Panc1 (cell line): ENCODE results near the gene SLC35C1.

Experiments used
- POLR2AphosphoS5 ChIP-seq: IDR thresholded peaks from 2 replicates; pipeline ENCODE4 v1.6.1; 2012; ENCODE audit warnings: mild to moderate bottlenecking, low read depth, low read length, moderate library complexity
- SIN3A ChIP-seq: IDR thresholded peaks from 2 replicates; pipeline ENCODE4 v1.6.1; 2012; ENCODE audit warnings: low read depth, mild to moderate bottlenecking, low read length, moderate library complexity, borderline replicate concordance; ENCODE audit not compliant: insufficient read depth
- TF ChIP-seq, protein P1 (sequence below): fragments of 450-650 bp; IDR thresholded peaks from 2 replicates; pipeline ENCODE4 v1.5.1; 2017; ENCODE audit warnings: mild to moderate bottlenecking

- no peak for TF ChIP-seq POLR2AphosphoS5
- TF ChIP-seq, protein P1, sequence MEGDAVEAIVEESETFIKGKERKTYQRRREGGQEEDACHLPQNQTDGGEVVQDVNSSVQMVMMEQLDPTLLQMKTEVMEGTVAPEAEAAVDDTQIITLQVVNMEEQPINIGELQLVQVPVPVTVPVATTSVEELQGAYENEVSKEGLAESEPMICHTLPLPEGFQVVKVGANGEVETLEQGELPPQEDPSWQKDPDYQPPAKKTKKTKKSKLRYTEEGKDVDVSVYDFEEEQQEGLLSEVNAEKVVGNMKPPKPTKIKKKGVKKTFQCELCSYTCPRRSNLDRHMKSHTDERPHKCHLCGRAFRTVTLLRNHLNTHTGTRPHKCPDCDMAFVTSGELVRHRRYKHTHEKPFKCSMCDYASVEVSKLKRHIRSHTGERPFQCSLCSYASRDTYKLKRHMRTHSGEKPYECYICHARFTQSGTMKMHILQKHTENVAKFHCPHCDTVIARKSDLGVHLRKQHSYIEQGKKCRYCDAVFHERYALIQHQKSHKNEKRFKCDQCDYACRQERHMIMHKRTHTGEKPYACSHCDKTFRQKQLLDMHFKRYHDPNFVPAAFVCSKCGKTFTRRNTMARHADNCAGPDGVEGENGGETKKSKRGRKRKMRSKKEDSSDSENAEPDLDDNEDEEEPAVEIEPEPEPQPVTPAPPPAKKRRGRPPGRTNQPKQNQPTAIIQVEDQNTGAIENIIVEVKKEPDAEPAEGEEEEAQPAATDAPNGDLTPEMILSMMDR: no peak
- no peak for TF ChIP-seq SIN3A
Measured at GRCh38 chr11:45807792-45808238, 2.9 kb downstream of the SLC35C1 start.
